ENCODE measurements around the gene RIPPLY3. TPM values are rescaled to one million over a fixed set of nuclear protein-coding genes. Genes with fewer than 3 reads are reported as not detected.

Gene RIPPLY3
- total RNA-seq, 3 donors from 2014 or later (not counting 1 experiment from before 2014, with no cell fraction given): not detected

DNA sequence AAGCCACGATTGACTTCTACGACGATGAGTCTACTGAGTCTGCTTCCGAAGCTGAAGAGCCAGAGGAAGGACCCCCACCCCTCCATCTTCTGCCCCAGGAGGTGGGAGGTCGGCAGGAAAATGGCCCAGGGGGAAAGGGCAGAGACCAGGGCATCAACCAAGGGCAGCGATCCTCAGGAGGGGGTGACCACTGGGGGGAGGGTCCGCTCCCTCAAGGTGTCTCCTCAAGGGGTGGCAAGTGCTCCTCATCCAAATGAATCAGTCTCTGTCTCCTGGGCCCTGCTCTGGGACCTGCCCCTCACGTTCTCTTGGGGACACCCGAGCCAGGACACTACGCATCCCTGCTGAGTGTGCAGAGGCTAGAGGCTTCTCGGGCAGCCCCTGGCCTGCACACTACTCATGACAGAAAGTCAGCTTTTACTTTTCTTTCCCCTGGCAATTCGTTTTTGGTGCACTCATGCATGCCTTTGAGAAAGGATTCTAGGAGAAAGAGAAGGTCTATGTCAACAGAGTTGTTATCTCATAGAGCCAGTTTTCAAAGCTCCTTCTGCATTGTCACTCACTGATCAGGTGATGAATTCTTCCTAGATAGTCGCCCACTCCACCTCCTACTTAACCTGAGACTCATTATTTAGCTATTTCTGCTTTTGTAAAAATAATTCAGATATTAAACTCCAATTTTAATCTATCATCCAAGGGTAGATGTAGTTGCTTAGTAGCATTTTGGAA is 11.6 kb downstream of the RIPPLY3 start:
- Mint-ChIP-seq H3K4me1 (no peaks in the 10 kb centered on the region), H3K4me3 (no peak overlapping the region), H3K27me3 (ENCODE audit: low read depth in 2 of 2) (peaks cover 8 to 16% of the 10 kb centered on the region in 2 donors), H3K36me3 (no peaks in the 10 kb centered on the region), H3K27ac (no peak overlapping the region), H3K9me3 (no peaks in the 10 kb centered on the region)
- no peaks in the 10 kb centered on the region for H3K4me1 ChIP-seq (ENCODE audit: control insufficient read depth, insufficient read depth, low read length)
- no peak overlapping the region for H3K4me3 ChIP-seq (ENCODE audit: low read length)
- no peaks in the 10 kb centered on the region for H3K27me3 ChIP-seq (ENCODE audit: control insufficient read depth, insufficient read depth, low read length)
- 84% methylated on average over 13 of the region's 13 CpGs for WGBS (ENCODE audit: insufficient coverage)
- TF ChIP-seq, protein P1, sequence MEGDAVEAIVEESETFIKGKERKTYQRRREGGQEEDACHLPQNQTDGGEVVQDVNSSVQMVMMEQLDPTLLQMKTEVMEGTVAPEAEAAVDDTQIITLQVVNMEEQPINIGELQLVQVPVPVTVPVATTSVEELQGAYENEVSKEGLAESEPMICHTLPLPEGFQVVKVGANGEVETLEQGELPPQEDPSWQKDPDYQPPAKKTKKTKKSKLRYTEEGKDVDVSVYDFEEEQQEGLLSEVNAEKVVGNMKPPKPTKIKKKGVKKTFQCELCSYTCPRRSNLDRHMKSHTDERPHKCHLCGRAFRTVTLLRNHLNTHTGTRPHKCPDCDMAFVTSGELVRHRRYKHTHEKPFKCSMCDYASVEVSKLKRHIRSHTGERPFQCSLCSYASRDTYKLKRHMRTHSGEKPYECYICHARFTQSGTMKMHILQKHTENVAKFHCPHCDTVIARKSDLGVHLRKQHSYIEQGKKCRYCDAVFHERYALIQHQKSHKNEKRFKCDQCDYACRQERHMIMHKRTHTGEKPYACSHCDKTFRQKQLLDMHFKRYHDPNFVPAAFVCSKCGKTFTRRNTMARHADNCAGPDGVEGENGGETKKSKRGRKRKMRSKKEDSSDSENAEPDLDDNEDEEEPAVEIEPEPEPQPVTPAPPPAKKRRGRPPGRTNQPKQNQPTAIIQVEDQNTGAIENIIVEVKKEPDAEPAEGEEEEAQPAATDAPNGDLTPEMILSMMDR (IDR thresholded peaks at IDR 0.05): no peak
- no peak for DNase-seq
- ATAC-seq: no peak
- no peaks in the 10 kb centered on the region for H3K36me3 ChIP-seq (ENCODE audit: control insufficient read depth, insufficient read depth, low read length)
- intact Hi-C loops (cut with micrococcal nuclease): no loop called here
- H3K9me3 ChIP-seq (ENCODE audit: control insufficient read depth, insufficient read depth, low read length): no peaks in the 10 kb centered on the region
- H3K27ac ChIP-seq (ENCODE audit: low read length): no peak overlapping the region

DNA sequence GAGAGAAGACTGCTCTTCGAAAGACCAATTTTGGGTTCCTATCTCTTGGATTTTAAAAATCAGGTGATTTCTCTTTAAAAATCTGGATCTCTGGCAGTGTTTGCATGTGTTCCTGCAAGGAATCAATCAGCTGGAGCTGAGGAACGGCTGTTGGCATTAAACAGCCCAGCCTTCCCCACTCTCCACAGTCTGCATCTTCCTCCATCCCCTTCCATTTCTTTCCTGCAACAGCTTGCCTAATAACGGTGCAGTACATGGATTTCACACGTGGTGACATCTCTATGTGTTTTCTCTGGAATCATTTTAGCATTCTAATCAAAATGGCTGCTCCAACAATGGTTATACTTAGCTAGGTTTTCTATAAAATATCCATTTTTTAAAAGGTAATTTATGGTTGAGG is 20.0 kb downstream of the RIPPLY3 start:
- TF ChIP-seq, protein P1 (IDR thresholded peaks at IDR 0.05): no peak
- Mint-ChIP-seq H3K4me3 (no peak overlapping the region), H3K27ac (no peak overlapping the region), H3K9me3 (no peaks in the 10 kb centered on the region), H3K27me3 (ENCODE audit: low read depth in 2 of 2) (peaks cover 3 to 9% of the 10 kb centered on the region in 2 donors), H3K4me1 (no peaks in the 10 kb centered on the region), H3K36me3 (no peaks in the 10 kb centered on the region)
- WGBS (ENCODE audit: insufficient coverage): 59% methylated on average over 3 of the region's 4 CpGs
- Histone ChIP-seq H3K27me3 (ENCODE audit: control insufficient read depth, insufficient read depth, low read length) (no peaks in the 10 kb centered on the region), H3K4me1 (ENCODE audit: control insufficient read depth, insufficient read depth, low read length) (no peaks in the 10 kb centered on the region), H3K27ac (ENCODE audit: low read length) (no peak overlapping the region), H3K36me3 (ENCODE audit: control insufficient read depth, insufficient read depth, low read length) (no peaks in the 10 kb centered on the region), H3K4me3 (ENCODE audit: low read length) (no peak overlapping the region), H3K9me3 (ENCODE audit: control insufficient read depth, insufficient read depth, low read length) (no peaks in the 10 kb centered on the region)
- intact Hi-C loops (cut with micrococcal nuclease): no loop called here
- no peak for DNase-seq
- no peak for ATAC-seq

DNA sequence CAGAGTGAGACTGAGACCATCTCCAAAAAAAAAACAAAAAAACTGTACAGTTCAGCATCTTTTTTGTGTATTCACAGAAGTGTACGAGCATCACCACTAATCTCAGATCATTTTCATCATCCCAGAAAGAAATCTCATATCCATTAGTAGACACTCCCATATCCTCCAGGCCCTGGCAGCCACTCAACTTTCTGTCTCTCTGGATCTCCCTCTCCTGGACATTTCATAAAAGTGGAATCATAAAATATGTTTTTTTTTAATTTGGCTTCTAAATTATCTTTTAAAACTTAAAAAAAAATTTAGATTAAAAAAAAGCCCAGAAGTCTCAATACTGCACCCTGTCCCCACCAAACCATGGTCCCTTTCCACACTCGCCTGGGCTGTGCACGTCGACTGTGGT is 22.1 kb downstream of the RIPPLY3 start:
- Mint-ChIP-seq H3K27me3 (ENCODE audit: low read depth in 2 of 2) (peaks cover 5 to 9% of the 10 kb centered on the region in 2 donors), H3K4me1 (no peaks in the 10 kb centered on the region), H3K9me3 (no peaks in the 10 kb centered on the region), H3K36me3 (no peaks in the 10 kb centered on the region), H3K4me3 (no peak overlapping the region), H3K27ac (no peak overlapping the region)
- Histone ChIP-seq H3K27me3 (ENCODE audit: control insufficient read depth, insufficient read depth, low read length) (no peaks in the 10 kb centered on the region), H3K9me3 (ENCODE audit: control insufficient read depth, insufficient read depth, low read length) (no peaks in the 10 kb centered on the region), H3K4me3 (ENCODE audit: low read length) (no peak overlapping the region), H3K36me3 (ENCODE audit: control insufficient read depth, insufficient read depth, low read length) (no peaks in the 10 kb centered on the region), H3K27ac (ENCODE audit: low read length) (no peak overlapping the region), H3K4me1 (ENCODE audit: control insufficient read depth, insufficient read depth, low read length) (no peaks in the 10 kb centered on the region)
- WGBS (ENCODE audit: insufficient coverage): 90% methylated on average over 4 of the region's 4 CpGs
- DNase-seq (no peak), ATAC-seq (no peak)
- intact Hi-C loops (cut with micrococcal nuclease): no loop called here
- TF ChIP-seq, protein P1 (IDR thresholded peaks at IDR 0.05): no peak

DNA sequence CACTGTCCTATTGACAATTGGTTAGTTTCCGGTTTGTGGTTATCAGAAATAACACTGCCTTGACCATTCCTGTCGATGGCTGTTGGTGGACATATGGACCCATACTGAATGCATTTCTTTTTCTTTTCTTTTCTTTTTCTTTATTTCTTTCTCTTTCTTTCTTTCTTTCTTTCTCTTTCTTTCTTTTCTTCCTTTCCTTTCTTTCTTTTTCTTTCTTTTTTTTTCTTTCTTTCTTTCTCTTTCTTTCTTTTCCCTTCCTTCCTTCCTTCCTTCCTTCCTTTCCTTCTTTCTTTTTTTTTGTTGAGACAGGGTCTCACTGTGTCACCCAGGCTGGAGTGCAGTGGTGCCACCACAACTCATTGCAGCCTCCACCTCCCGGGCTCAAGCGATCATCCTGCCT is 24.4 kb downstream of the RIPPLY3 start:
- Histone ChIP-seq H3K4me1 (ENCODE audit: control insufficient read depth, insufficient read depth, low read length) (no peaks in the 10 kb centered on the region), H3K27ac (ENCODE audit: low read length) (no peak overlapping the region), H3K9me3 (ENCODE audit: control insufficient read depth, insufficient read depth, low read length) (no peaks in the 10 kb centered on the region), H3K4me3 (ENCODE audit: low read length) (no peak overlapping the region), H3K36me3 (ENCODE audit: control insufficient read depth, insufficient read depth, low read length) (no peaks in the 10 kb centered on the region), H3K27me3 (ENCODE audit: control insufficient read depth, insufficient read depth, low read length) (no peaks in the 10 kb centered on the region)
- Mint-ChIP-seq H3K36me3 (no peaks in the 10 kb centered on the region), H3K9me3 (no peaks in the 10 kb centered on the region), H3K4me3 (no peak overlapping the region), H3K27ac (no peak overlapping the region), H3K4me1 (no peaks in the 10 kb centered on the region), H3K27me3 (ENCODE audit: low read depth in 2 of 2) (peaks cover 5 to 9% of the 10 kb centered on the region in 2 donors)
- DNase-seq (no peak), ATAC-seq (no peak)
- intact Hi-C loops (cut with micrococcal nuclease): no loop called here
- WGBS (ENCODE audit: insufficient coverage): 94% methylated on average over 4 of the region's 4 CpGs
- TF ChIP-seq, protein P1 (IDR thresholded peaks at IDR 0.05): no peak

Data from natural killer cell (primary cell).